ENCODE data around the gene CD209. TPM values are rescaled to one million over a fixed set of nuclear protein-coding genes. Genes with fewer than 3 reads are reported as not detected.

The CD209 gene
- total RNA-seq, 2 experiments from 2014 or later, result not detected

DNA sequence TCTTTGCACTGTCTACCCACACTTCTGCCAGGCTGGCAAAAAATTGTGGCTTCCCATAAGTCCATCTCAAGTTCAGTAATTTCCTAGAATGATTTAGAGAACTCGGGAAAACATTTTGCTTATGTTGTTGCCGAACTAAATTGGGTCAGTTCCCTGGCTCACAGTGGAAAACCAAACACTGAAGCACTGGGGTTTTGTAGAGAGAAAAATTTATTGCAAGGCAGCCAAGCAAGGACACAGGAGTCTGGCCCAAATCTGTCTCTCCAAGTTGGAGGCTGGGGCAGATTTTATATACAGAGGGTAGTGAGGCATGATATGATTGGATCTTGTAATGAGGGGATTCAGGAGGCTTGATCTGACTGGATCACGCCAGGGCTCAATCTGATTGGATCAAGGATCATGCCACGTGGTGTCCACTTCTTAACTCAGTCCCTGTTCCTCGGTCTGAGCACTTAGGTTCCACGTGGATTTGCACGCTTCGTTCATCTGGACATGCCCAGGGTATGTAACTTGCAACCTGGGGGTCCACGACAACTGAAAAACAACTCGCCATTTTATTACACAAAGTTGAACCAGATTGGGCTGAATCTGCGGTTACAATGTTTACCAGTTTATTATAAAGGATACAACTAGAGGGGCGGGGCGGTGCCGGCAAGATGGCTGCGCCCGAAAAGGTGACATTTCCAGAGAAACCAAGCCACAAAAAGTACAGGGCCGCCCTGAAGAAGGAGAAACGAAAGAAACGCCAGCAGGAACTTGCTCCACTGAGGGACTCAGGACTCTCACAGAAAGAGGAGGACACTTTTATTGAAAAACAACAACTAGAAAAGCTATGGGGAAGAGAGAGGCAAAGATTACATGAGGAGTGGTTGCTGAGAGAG is 7.3 kb downstream of the CD209 start:
- intact Hi-C loops (cut with DNase I, micrococcal nuclease), result no loop called here
- peaks cover 23% of the 10 kb centered on the region for H3K27me3 Mint-ChIP-seq
- TF ChIP-seq CTCF (IDR thresholded peaks at IDR 0.05), result no peak
- ChIA-PET CTCF (no interaction called here), POLR2A (no interaction called here)
- Histone ChIP-seq H3K36me3 (ENCODE audit: insufficient read depth, low read length) (no peaks in the 10 kb centered on the region), H3K4me3 (ENCODE audit: low read length) (no peak overlapping the region), H3K27me3 (ENCODE audit: control insufficient read depth in 1 of 2, insufficient read depth in 2 of 2, low read length in 2 of 2) (no peaks in the 10 kb centered on the region), H3K9me3 (ENCODE audit: control insufficient read depth in 1 of 2, insufficient read depth in 1 of 2, low read length in 2 of 2) (no peaks in the 10 kb centered on the region), H3K4me1 (ENCODE audit: insufficient read depth, low read length) (no peaks in the 10 kb centered on the region), H3K27ac (ENCODE audit: low read depth in 1 of 2, low read length in 2 of 2) (no peak overlapping the region)
- no peaks in the 10 kb centered on the region for H3K36me3 Mint-ChIP-seq (ENCODE audit: low read depth)
- DNase-seq, result no peak
- no peak overlapping the region for H3K4me3 Mint-ChIP-seq
- no peaks in the 10 kb centered on the region for H3K9me3 Mint-ChIP-seq
- H3K4me1 Mint-ChIP-seq (ENCODE audit: low read depth), result no peaks in the 10 kb centered on the region
- H3K27ac Mint-ChIP-seq, result no peak overlapping the region
- ATAC-seq (ENCODE audit: poor library complexity), result no peak

- intact Hi-C loops (cut with DNase I, micrococcal nuclease), result no loop called here
- DNase-seq (no peak), ATAC-seq (ENCODE audit: poor library complexity) (no peak)
- Mint-ChIP-seq H3K9me3 (no peaks in the 10 kb centered on the region), H3K27me3 (peaks cover 26% of the 10 kb centered on the region), H3K4me3 (no peak overlapping the region), H3K27ac (no peak overlapping the region), H3K36me3 (ENCODE audit: low read depth) (no peaks in the 10 kb centered on the region), H3K4me1 (ENCODE audit: low read depth) (no peaks in the 10 kb centered on the region)
- no peak for TF ChIP-seq CTCF (IDR thresholded peaks at IDR 0.05)
- no peaks in the 10 kb centered on the region for H3K36me3 ChIP-seq (ENCODE audit: insufficient read depth, low read length)
- H3K27ac ChIP-seq (ENCODE audit: low read depth in 1 of 2, low read length in 2 of 2), result no peak overlapping the region
- no peaks in the 10 kb centered on the region for H3K9me3 ChIP-seq (ENCODE audit: control insufficient read depth in 1 of 2, insufficient read depth in 1 of 2, low read length in 2 of 2)
- no peak overlapping the region for H3K4me3 ChIP-seq (ENCODE audit: low read length)
- H3K4me1 ChIP-seq (ENCODE audit: insufficient read depth, low read length), result no peaks in the 10 kb centered on the region
- H3K27me3 ChIP-seq (ENCODE audit: control insufficient read depth in 1 of 2, insufficient read depth in 2 of 2, low read length in 2 of 2), result no peaks in the 10 kb centered on the region
- ChIA-PET POLR2A (no interaction called here), CTCF (no interaction called here)
These were observed 8.1 kb downstream of the CD209 start for GRCh38 chr19:7739211-7739755.

DNA sequence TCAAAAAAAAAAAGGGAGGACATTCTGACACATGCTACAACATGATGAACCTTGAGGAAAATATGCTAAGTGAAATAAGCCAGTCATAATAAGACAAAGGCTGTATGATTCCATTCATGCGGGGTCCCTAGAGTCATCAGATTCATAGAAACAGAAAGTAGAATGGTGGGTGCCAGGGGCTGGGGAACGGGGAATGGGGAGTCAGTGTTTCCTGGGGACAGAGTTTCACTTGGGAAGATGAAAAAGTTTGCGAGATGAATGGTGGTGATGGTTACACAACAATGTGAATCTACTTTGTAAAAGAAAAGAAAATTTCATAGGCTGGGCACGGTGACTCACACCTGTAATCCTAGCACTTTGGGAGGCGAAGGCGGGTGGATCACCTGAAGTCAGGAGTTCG is 9.3 kb downstream of the CD209 start:
- Histone ChIP-seq H3K36me3 (ENCODE audit: insufficient read depth, low read length) (no peaks in the 10 kb centered on the region), H3K27ac (ENCODE audit: low read depth in 1 of 2, low read length in 2 of 2) (no peak overlapping the region), H3K27me3 (ENCODE audit: control insufficient read depth in 1 of 2, insufficient read depth in 2 of 2, low read length in 2 of 2) (no peaks in the 10 kb centered on the region), H3K9me3 (ENCODE audit: control insufficient read depth in 1 of 2, insufficient read depth in 1 of 2, low read length in 2 of 2) (no peaks in the 10 kb centered on the region), H3K4me1 (ENCODE audit: insufficient read depth, low read length) (no peaks in the 10 kb centered on the region), H3K4me3 (ENCODE audit: low read length) (no peak overlapping the region)
- H3K27me3 Mint-ChIP-seq, result peaks cover 29% of the 10 kb centered on the region
- H3K36me3 Mint-ChIP-seq (ENCODE audit: low read depth), result no peaks in the 10 kb centered on the region
- H3K4me1 Mint-ChIP-seq (ENCODE audit: low read depth), result no peaks in the 10 kb centered on the region
- ChIA-PET POLR2A (no interaction called here), CTCF (no interaction called here)
- no peak for TF ChIP-seq CTCF (IDR thresholded peaks at IDR 0.05)
- DNase-seq (no peak), ATAC-seq (ENCODE audit: poor library complexity) (no peak)
- intact Hi-C loops (cut with DNase I, micrococcal nuclease), result no loop called here
- H3K27ac Mint-ChIP-seq, result no peak overlapping the region
- H3K9me3 Mint-ChIP-seq, result no peaks in the 10 kb centered on the region
- H3K4me3 Mint-ChIP-seq, result no peak overlapping the region

All from CD4-positive, alpha-beta T cell (primary cell).